ENCODE measurements around the gene ANKRD13C.

DNA sequence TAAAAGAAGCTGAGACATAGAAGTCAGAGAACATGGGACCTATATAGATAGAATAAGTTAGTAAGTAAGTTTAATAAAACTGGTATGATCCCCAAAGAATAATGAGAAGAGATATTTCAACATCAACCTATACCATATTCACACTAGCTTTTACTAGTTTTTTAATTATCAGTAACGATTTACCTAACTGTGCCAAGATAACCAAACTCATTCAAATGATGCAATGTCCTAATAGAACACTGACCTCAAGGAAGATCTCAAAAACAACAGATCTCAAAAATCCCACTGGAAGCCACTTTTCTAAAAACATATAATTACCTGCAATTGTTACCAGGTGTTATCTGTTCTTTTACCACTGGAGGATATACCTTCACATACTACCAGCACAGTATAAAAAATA is 38.7 kb downstream of the ANKRD13C start:
- TF ChIP-seq, protein P1, sequence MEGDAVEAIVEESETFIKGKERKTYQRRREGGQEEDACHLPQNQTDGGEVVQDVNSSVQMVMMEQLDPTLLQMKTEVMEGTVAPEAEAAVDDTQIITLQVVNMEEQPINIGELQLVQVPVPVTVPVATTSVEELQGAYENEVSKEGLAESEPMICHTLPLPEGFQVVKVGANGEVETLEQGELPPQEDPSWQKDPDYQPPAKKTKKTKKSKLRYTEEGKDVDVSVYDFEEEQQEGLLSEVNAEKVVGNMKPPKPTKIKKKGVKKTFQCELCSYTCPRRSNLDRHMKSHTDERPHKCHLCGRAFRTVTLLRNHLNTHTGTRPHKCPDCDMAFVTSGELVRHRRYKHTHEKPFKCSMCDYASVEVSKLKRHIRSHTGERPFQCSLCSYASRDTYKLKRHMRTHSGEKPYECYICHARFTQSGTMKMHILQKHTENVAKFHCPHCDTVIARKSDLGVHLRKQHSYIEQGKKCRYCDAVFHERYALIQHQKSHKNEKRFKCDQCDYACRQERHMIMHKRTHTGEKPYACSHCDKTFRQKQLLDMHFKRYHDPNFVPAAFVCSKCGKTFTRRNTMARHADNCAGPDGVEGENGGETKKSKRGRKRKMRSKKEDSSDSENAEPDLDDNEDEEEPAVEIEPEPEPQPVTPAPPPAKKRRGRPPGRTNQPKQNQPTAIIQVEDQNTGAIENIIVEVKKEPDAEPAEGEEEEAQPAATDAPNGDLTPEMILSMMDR (conservative IDR thresholded peaks at IDR 0.05 in 1 of 2, IDR thresholded peaks at IDR 0.05 in 1 of 2; ENCODE audit: low read depth in 1 of 2, low read length in 2 of 2), result no peak
- no peak for TF ChIP-seq EZH2 (IDR thresholded peaks at IDR 0.05; ENCODE audit: low read length, missing control alignments)

Data from fibroblast of lung (primary cell).